HepG2 (cell line): ENCODE data around the gene CLCN1.

Source experiments
- EZH2 ChIP-seq: conservative IDR thresholded peaks from 2 replicates; pipeline ENCODE4 v1.6.1; 2012; ENCODE audit warnings: mild to moderate bottlenecking, low read depth, low read length, moderate library complexity
- SSRP1 ChIP-seq: IDR thresholded peaks from 2 replicates; pipeline ENCODE4 v1.6.1; 2016; ENCODE audit warnings: control low read depth
- ZNF558 ChIP-seq: sonication (generic); formaldehyde crosslinking; IDR thresholded peaks from 2 replicates; pipeline ENCODE4 v1.9.0; 2022; ENCODE audit warnings: mild to moderate bottlenecking, missing genetic modification reagents, borderline replicate concordance
- TF ChIP-seq, protein P1 (sequence below): sonication (generic); formaldehyde crosslinking; IDR thresholded peaks from 2 replicates; pipeline ENCODE4 v1.5.0; 2020; ENCODE audit warnings: mild to moderate bottlenecking, missing genetic modification reagents, moderate library complexity

DNA sequence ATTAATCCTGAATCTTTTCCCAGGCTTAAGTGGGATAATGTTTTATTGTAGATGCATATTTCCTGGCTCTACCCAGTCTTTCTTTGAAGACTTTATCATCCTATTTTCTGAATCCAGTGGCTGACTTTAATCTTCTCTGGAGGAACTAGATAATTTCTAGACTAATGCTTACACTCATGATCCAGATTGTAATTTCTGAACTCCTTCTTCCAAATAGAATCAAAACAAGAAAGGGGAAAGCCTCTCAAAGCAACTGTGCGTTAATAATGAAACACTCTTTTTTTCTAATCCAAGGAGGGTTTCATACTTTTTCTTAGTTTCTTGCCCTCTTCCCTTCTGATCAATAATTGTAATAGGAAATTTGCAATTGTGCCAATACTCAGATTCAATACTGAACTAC lies 44.7 kb upstream of the CLCN1 start:
- TF ChIP-seq SSRP1 (CRISPR knock-in tag) = no peak
- no peak for TF ChIP-seq ZNF558
- TF ChIP-seq, protein P1, sequence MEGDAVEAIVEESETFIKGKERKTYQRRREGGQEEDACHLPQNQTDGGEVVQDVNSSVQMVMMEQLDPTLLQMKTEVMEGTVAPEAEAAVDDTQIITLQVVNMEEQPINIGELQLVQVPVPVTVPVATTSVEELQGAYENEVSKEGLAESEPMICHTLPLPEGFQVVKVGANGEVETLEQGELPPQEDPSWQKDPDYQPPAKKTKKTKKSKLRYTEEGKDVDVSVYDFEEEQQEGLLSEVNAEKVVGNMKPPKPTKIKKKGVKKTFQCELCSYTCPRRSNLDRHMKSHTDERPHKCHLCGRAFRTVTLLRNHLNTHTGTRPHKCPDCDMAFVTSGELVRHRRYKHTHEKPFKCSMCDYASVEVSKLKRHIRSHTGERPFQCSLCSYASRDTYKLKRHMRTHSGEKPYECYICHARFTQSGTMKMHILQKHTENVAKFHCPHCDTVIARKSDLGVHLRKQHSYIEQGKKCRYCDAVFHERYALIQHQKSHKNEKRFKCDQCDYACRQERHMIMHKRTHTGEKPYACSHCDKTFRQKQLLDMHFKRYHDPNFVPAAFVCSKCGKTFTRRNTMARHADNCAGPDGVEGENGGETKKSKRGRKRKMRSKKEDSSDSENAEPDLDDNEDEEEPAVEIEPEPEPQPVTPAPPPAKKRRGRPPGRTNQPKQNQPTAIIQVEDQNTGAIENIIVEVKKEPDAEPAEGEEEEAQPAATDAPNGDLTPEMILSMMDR = no peak
- no peak for TF ChIP-seq EZH2
